SK-N-SH (cell line): ENCODE results near the gene LRRN4.

ENCODE experiments used
- CTCF ChIP-seq: fragments of 200-600 bp; sonication (generic); IDR thresholded peaks from 2 replicates; pipeline ENCODE4 v1.6.1; 2017; ENCODE audit warnings: antibody characterized with exemption, mild to moderate bottlenecking, moderate library complexity
- EP300 ChIP-seq, 2 experiments: IDR thresholded peaks; 2 replicates each; pipeline versions ENCODE4 v1.4.0 to v1.6.1; 2012; ENCODE audit warnings: borderline replicate concordance in 1 of 2, low read depth in 1 of 2, low read length in 1 of 2
- GABPA ChIP-seq: IDR thresholded peaks from 2 replicates; pipeline ENCODE4 v1.4.0; 2012; ENCODE audit warnings: low read depth, mild to moderate bottlenecking
- POLR2AphosphoS5 ChIP-seq: IDR thresholded peaks from 2 replicates; pipeline ENCODE4 v1.6.1; 2012; ENCODE audit warnings: low read depth, low read length
- RCOR1 ChIP-seq: fragments of 150-350 bp; IDR thresholded peaks from 2 replicates; pipeline ENCODE4 v1.6.1; 2017; ENCODE audit warnings: antibody characterized with exemption, low read length
- REST ChIP-seq: IDR thresholded peaks from 2 replicates; pipeline ENCODE4 v1.6.1; 2012; ENCODE audit warnings: mild to moderate bottlenecking, low read depth, low read length, moderate library complexity
- RXRA ChIP-seq: IDR thresholded peaks from 2 replicates; pipeline ENCODE4 v1.4.0; 2012; ENCODE audit warnings: low read depth, mild to moderate bottlenecking, borderline replicate concordance
- SMC3 ChIP-seq: IDR thresholded peaks from 2 replicates; pipeline ENCODE4 v1.6.1; 2012; ENCODE audit warnings: low read depth, low read length, improper control_type of control experiment
- TAF1 ChIP-seq: IDR thresholded peaks from 2 replicates; pipeline ENCODE4 v1.6.1; 2012; ENCODE audit warnings: low read depth, mild to moderate bottlenecking, low read length, moderate library complexity, borderline replicate concordance
- TCF12 ChIP-seq: IDR thresholded peaks from 2 replicates; pipeline ENCODE4 v1.4.0; 2012
- TEAD4 ChIP-seq: IDR thresholded peaks from 2 replicates; pipeline ENCODE4 v1.4.0; 2012; ENCODE audit warnings: mild to moderate bottlenecking, borderline replicate concordance; ENCODE audit not compliant: insufficient read depth
- YY1 ChIP-seq: IDR thresholded peaks from 2 replicates; pipeline ENCODE4 v1.4.0; 2012; ENCODE audit warnings: low read depth, mild to moderate bottlenecking
- ZBTB33 ChIP-seq: IDR thresholded peaks from 2 replicates; pipeline ENCODE4 v1.4.0; 2012; ENCODE audit warnings: low read depth, borderline replicate concordance
- TF ChIP-seq, protein P1 (sequence below): IDR thresholded peaks from 2 replicates; pipeline ENCODE4 v1.4.0; 2012; ENCODE audit warnings: low read depth

- TF ChIP-seq CTCF (no peak), REST (no peak), GABPA (no peak), POLR2AphosphoS5 (no peak), RCOR1 (no peak), TEAD4 (no peak), SMC3 (no peak), RXRA (no peak), ZBTB33 (no peak), EP300 (IDR thresholded peaks at IDR 0.05; ENCODE audit: borderline replicate concordance in 1 of 2, low read depth in 1 of 2, low read length in 1 of 2) (no peak), TAF1 (no peak), TCF12 (no peak), YY1 (no peak)
- TF ChIP-seq, protein P1, sequence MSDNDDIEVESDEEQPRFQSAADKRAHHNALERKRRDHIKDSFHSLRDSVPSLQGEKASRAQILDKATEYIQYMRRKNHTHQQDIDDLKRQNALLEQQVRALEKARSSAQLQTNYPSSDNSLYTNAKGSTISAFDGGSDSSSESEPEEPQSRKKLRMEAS: no peak
These were observed 17.6 kb downstream of the LRRN4 start for GRCh38 chr20:6036213-6036612.
